Breast epithelium (tissue), 3 donors: ENCODE data around the gene PIGH.

ENCODE experiments used
- POLR2AphosphoS5 ChIP-seq, 3 donors: sonication (generic); formaldehyde crosslinking; IDR thresholded peaks; one replicate each; pipeline ENCODE4 v1.6.1; 2017; ENCODE audit warnings: antibody characterized with exemption in 3 of 3
- TF ChIP-seq, protein P1 (sequence below), 3 donors: fragments of 450-650 bp; IDR thresholded peaks; one replicate each; pipeline ENCODE4 v1.5.1; 2016 to 2017; ENCODE audit warnings: antibody characterized with exemption in 3 of 3, mild to moderate bottlenecking in 3 of 3, moderate library complexity in 3 of 3

DNA sequence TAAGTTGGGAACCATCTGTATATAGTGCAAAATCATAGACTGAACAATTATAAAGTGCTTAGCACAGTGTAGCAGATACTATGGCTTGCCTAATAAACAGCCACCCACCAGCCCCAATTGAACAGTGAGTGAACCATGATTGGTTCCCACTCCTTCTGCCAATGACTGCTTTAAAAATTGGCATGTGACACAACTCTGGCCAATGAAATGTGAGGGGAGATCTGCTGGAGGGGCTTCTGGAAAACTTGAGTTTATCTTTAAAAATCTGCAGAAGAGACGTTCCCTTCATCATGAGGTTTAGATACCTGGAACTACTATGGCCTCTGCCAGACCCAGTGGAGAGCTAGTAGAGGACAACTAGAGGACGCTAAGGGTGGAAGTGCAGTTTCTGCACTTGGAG, 4.7 kb downstream of the PIGH start:
- no peak for TF ChIP-seq POLR2AphosphoS5 (IDR thresholded peaks at IDR 0.05)
- TF ChIP-seq, protein P1, sequence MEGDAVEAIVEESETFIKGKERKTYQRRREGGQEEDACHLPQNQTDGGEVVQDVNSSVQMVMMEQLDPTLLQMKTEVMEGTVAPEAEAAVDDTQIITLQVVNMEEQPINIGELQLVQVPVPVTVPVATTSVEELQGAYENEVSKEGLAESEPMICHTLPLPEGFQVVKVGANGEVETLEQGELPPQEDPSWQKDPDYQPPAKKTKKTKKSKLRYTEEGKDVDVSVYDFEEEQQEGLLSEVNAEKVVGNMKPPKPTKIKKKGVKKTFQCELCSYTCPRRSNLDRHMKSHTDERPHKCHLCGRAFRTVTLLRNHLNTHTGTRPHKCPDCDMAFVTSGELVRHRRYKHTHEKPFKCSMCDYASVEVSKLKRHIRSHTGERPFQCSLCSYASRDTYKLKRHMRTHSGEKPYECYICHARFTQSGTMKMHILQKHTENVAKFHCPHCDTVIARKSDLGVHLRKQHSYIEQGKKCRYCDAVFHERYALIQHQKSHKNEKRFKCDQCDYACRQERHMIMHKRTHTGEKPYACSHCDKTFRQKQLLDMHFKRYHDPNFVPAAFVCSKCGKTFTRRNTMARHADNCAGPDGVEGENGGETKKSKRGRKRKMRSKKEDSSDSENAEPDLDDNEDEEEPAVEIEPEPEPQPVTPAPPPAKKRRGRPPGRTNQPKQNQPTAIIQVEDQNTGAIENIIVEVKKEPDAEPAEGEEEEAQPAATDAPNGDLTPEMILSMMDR (IDR thresholded peaks at IDR 0.05), result no peak
